Stimulated activated CD4-positive, alpha-beta T cell treated with anti-CD3 and anti-CD28 coated beads, Interleukin-2, amount 100 ng/mL, for 48 hours (primary cell): ENCODE results near the gene ADPGK.
A peak's percentile ranks its signal among the peaks of the same experiment; 100 is the strongest.

Experiments used
- DNase-seq, 2 donors: peaks; one replicate each; pipeline ENCODE4 v3.0.0-alpha.2; 2020

ADPGK gene

DNA sequence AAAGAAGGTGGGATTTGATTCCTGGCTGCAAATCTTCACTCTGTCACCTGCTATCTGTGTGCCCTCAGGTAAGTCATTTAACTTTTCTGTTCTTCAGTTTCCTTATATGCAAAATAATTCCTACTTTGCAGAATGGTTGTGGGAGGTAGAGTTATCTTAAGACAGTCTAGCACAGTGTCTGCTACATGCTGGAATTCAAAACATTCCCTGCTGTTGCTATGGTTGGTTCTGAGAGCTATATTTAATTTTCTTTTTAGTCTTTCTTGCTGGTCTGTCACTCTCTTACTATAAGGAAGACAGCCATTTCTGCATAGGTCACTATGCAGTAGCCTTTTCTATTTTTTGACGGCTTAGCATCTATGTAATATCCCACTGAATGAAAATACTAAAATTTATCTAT, 4.0 kb upstream of the ADPGK start:
- DNase-seq = no peak

DNA sequence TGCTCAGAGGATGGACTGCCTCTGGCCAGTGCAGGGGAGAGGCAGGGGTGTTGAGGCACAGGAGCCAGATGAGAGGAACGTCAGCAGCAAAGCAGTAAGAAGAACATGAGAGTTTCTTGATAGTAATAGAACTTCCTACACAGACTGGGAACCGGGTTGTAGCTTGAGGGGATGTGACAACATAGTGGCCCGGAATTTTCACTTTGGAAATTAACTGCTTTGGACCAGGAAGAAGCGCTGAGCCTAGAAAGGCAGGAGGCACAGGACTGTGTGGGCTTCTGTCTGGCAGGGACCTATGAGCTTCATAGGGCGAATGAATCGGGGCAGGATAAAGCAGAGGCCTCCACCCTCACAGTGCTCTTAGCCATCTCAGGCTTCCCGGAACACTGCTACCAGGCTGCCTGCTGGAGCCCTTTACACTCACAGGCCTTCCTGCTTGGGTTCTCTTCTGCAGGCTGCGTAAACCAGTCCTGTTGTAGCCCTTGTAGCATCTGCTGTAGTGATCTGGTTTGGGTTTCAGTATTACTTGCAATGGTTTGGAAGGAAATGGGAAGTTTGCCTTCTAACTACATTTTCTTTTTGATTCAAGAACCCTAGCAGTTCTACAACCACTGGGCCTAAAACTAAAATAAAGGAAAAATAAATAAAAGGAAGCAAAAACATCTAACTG, 3.3 kb upstream of the ADPGK start:
- no peak for DNase-seq

DNA sequence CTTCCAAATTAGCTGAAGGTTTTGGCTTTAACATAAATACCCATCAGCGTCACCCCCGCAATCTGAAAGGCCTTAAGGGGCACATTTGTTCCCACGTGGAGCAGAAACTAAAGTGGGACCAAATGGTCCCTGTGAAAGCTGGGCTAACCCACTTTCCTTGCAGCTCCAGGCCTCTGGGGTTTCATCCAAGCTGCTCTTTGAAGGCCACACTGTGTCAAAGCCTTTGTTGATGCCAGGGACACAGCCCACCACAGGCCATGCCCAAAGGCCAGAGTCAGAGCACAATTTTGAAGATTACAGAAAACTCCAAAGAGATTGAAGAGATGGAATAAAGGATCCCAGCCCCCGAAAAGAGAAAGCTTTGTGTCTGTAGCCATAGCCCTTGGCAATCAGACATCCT, 2.7 kb upstream of the ADPGK start:
- no peak for DNase-seq

DNA sequence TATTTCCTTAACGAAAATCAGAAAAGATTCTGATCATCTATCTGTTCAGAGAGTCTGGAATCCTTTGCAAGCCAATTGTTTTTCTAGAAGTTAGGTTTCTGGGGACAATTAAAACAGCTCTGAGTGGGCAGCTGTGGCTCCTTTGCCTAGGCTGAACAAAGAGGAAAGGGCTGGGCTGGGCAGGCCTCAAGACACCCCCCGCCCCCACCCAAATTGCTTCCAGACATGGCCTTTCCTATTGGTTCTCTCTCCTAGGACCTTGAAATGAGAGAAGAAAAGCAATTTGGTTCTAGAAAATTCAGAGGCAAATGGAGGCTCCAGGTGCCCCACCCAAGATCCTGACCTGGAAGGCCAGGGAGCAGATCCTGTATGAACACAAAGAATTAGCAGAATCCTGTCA, 2.3 kb upstream of the ADPGK start:
- no peak for DNase-seq

DNA sequence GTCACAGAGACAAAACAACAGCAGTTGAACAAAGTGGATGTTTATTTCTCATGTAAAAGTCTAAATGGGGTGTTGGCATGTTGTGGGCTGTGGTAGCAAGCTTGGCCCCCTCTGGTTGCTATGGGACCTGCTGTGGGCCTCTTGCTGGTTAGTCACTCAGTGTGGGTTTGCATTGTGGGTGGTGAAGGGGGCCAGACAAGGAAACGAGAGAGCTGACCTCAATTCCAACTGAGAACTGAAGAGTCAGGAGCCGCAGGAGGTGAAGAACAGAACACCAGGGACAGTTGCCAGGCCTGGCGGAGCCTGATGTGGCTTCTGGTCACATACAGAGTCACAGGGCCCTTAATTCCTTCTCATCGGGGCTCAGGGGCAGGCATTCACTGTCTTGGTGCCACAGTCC, 1.9 kb upstream of the ADPGK start:
- DNase-seq = peak; percentile 38 to 45

DNA sequence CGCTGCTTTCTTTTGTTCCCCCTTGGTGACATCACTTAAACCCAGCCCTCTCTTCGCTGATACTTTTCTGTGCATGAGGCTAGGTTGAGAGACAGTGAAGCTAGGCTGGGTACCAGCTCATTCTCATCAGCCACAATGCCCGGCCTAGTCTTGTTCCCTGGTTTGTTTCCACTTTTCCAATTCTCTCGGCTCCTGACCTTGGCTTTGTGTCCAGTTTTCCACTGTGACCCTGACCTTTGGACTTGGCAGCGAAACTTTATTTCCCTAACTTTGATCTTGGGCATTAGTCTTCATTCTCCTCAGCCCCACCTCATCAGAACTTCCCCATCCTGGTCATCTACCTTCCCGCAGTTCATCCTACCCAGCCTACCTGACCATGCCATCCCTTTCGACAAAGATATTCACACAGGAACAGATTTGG, 908 bp upstream of the ADPGK start:
- no peak for DNase-seq

DNA sequence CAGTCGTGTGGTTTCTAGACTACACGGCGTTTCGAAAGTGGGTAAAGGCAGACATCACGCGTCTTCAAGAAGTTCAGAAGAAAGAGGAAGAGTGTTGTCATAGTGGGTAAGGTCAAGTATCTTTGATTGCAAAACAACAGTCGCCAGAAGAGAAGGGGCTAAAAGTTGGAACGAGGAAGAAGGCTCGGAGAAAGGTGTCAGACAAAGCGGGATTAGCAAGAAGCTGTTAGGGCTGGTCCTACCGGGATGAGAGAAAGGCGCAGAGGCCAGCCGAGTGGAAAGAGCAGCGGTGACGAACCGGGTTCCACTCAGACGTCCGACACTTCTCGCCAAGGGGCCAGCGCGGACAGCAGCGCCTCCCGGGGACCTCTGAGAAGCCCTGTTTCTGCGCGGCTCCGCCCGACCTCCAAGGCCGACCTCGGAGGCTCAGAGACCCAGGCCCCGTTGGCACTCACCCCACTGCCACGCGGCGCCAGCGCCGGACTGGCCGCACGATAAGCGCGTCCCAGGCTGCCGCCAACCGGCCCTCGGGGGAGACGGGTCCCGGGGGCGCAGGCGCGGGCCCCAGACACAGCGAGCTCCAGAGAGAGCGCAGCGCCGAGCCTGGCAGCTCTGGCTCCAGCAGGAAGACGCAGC, 436 bp downstream of the ADPGK start:
- DNase-seq = peak in 1 of 2 donors; percentile 33

DNA sequence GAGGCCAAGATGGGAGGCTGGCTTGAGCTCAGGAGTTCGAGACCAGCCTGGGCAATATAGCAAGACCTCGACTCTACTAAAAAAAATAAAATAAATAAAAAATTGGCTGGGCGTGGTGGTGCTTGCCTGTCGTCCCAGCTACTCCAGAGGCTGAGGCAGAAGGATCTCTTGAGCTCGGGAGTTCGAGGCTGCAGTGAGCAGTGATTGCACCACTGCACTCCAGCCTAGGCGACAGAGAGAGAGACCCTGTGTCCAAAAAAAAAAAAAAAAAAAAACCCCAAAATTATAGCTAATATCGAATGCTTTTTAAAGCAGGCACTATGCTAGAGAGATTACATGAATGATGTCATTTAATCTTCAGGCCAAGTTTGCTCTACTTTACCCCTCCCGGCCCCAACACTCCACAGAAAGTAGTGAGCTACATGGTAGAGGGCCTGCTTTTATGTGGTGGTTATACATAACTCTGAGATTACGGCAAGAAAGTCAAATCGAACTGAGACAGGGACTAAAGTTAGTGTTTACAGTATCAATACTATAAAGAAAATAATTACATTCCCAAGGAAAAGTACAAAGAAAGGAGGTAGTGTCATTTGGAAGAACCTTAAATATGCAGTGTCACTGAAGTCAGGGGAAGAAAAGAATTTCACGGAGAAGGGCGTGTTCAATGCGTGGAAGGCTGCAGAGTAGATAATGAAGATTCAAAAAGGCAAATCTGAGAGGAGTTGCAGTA, 1.1 kb downstream of the ADPGK start:
- no peak for DNase-seq

DNA sequence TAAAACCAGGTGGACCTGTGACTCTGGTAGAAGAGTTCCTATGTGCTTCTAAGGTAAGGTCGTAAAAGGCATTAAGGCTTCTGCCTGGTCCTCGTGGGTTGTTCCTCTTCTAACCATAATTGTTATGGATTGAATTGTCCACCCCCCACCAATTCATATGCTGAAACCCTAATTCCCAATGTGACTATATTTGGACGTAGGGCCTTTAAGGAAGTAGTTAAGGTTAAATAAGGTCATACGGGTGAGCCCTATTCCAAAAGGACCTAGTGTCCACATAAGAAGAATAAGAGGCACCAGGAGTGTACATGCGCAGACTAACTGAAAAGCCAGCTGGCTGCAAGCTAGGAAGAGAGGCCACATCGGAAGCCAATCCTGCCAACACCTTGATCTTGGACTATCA, 1.9 kb downstream of the ADPGK start:
- DNase-seq = no peak

DNA sequence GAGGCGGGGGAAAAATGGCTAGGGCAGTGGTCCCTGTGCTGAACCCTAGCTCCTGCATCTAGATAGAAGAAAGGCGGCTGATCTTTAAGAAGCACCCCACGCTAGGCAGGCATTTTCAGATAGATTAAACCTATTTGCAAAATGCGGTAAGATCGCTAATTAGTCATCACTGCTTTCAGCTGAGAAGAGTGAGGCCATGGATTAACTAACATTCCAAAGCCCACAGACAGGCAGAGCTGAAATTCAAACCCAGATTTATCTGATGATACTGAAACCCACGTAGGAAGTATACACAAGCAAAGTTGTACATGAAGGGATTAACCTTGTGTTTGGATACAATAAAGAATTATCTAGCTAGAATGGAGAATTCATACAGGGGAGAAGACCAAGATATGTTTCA, 4.8 kb downstream of the ADPGK start:
- no peak for DNase-seq

DNA sequence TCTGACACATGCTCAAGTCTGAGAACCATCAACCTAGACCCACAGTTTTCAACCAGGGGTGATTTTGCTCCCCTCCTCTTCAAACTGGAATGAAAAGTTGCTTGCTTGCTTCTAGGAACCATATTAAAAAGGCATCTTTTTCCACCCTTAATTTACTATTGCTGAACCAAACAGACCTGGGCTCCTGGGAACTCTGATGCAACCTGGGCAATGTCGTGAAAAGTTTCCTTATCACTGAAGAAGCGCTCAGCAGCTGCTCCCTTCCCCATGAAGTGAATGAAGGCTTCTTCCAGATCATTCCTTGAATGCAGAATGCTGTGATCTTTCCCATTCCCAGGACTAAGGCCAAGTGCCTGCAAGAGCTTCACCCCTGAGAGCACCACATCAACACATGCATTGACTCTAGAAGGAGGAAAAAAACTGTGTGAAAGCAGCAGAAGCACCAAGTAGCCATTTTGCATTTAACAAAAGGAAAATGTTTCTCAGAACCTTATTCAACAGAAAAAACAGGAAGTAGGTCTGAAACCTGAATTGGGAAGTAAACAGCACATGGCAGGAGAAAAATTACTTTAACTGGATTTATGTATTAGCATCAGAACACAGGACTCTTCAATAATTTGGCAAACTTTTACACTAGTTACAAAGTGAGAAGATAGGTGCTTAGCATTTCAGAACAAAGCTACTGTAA, 8.7 kb downstream of the ADPGK start:
- no peak for DNase-seq

DNA sequence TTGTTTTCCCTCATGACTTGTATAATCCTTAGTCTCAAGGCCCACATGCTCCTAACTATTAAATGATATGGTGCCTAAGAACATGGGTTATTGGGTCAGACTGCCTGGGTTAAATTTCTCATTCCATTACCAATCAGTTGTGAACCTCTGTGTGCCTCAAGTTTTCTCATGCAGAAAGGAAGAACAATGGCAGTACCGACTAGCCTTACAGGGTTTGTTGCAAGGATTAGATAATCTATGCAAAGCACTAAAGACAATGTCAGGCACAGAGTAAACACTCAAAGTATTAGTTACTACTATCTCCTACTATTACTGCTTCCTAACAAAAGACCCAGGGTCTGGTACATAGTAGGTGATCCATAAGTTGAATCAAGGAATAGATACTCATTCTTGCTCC, 12.2 kb downstream of the ADPGK start:
- no peak for DNase-seq

DNA sequence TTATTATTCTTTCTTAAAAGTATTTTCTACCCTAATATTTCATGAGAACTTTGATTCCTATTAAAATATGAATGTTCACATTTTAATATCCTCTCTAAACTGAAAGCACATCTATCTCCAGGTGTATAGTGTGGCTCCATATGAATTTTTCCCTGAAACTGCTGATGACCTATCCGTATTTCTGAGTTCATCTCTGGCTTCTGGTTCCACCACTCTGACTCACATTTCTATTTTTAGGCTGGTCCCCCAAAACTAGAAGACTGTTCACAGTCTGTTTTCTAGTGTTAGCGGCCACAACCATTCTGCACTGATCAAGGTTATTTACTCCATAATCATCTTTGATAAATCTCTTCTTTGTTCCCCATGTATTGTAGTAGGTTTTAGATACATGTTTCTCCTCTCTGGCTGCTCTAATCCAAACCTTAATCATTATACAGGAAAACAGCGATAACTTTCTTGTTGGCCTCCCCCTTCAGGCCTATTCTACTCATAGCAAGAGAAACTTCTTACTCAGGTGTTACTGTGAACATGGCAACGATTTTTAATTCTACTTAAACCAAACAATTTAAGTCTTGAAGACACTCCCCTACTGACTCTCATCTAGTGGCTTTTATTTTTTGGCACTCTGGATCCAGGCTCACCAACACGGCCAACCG, 12.8 kb downstream of the ADPGK start:
- DNase-seq = no peak

DNA sequence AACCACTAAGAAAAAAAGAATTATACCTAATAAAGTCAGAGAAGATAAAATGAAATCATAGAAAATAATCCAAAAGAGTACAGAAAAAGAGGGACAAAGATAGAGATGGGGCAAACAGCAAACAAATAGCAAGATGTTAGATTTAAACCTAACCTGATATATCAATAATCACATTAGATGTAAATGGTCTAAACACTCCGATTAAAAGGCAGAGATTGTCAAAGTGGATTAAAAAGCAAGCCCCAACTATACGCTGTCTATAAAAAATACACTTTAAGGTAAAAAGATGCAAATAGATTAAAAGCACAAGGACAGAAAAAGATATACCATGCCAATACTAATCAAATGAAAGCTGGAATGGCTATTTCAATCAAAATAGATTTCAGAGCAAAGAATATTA, 16.8 kb downstream of the ADPGK start:
- DNase-seq = no peak

DNA sequence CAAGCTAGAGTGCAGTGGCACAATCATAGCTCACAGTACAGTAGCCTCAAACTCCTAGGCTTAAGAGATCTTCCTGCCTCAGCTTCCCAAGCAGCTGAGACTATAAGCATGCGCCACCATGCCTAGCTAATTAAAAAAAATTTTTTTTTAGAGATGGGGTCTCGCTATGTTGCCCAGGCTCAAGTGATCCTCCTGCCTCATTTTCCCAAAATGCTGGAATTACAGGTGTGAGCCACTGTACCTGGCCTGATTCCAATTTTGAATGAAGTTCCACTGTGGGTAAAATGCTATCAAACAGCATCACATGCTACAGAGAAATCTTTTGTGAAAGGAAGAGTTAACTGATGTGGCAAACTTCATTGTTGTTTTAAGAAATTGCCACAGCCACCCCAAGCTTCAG, 17.5 kb downstream of the ADPGK start:
- DNase-seq = no peak

DNA sequence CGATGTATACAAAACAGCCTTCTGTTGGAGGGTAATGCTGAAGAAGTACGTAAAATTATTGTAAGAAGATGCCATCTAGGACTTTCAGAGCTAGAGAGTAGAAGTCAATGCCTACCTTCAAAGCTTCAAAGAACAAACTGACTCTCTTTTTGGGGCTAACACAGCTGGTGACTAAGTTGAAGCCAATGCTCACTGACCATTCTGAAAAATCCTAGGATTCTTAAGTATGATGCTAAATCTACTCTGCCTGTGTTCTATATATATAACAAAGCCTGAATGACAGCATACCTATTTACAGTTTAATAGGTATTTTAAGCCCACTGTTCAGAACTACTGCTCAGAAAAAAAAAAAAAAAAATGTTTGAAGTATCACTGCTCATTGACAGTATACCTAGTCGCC, 18.9 kb downstream of the ADPGK start:
- no peak for DNase-seq

DNA sequence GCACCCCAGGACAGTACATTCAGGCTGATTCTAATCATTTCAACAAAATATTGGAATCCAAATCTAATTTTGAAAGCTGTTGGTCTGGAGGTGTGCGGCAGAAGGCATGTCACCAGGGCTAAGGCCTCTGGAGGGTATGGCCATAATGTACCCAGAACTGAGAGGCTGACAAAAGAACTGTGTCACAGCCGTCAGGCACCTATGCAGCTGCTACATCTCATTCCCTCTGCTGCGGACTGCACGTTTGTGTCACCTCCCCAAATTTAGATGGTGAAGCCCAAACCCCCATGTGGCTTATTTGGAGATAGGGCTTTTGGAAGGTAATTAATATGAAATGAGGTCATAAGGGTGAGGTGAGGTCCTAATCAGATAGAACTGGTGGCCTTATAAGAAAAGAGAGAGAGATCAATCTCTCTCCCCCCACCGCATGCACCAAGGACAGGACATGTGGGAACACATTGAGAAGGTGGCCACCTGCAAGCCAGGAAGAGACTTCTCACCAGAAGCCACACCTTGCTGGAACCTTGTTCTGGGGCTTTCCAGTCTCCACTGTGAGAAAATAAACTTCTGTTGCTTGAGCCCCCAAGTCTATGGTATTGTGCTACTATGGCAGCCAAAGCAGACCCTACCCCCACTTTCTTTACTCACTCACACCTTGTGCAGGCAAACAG, 22.8 kb downstream of the ADPGK start:
- DNase-seq = no peak

DNA sequence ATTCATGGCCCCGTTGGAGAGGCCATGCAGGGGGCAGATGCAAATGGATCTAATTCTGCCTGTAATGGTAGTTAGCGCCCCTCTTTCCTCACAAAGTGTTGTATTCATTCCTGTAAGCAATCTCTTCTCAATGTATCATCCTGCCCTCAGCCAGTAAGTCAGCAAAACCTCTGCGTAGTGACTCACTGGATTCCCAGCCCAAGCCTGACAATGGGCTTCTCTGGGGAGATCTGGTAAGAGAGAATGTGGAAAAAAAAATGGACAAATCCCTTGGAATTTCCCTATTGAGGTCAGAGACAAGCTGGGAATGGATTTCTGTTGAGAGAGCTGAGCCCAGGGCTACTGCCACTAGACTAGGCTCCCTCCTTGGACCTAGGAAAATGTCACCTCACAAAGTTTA, 25.4 kb downstream of the ADPGK start:
- no peak for DNase-seq

DNA sequence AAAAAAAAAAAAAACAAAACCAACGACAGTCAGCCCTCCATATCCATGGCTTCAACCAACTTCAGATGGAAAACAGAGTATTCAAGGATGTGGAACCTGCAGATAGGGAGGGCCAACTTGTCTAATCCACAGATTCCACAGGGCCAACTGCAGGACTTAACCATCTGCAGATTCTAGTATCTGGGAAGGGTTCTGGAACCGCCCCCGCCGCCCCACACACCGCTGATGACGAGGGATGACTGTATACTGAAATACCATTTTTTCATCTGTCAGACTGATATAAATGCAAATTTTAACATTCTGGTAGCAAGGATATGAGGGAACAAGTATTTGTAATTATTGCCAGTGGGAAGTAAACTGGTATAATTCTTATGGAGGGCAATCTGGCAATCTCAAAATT, 29.5 kb downstream of the ADPGK start:
- no peak for DNase-seq

DNA sequence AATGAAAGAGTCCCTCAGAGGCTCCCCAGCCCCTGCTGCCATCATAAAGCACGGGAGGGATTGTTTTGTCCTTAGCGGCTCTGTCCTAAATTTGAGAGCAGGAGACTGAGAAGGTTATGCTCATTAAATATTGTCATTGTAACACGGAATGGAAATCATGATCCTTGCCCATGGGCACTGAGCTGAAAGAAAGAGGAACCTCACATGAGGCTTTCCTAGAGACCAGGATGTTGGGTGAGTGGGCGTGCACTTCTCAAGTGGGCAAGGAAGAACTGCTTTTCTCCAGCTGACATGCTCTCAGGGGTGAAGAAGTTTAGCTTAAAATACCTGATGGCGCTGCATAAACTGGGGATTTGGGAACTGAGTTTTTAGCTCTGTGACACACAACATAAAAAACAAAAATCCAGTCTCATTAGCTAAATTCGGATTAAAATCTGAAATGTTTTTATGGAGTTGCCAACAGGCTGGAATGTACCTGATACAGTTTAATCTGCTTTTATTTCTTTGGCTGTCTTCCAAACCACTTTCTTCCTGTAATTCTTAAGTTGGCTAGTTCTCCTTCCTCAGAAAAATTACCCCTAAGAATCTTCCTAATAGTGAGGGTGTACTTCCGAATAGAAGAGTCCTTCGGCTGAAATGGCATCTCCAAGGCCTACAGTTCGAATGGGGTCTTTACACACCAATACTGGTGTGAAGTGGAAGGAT, 31.7 kb downstream of the ADPGK start:
- no peak for DNase-seq

DNA sequence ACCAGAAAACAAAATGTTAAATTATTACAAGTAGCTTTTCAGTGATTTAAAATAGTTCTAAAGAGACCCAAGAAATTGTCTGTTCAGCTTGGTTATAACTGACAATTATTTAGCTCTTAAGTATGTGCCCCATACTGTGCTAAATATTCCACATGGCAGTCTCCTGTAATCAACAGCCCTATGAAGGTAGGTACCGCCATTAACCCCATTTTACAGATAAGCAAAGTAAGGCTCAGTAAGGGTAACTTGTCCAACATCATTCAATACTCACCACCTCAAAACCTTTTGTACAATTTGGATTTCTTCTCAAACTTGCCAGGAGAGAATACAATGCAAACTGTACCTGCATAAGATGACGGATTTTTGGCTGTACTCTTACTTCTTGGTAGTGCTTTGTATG, 33.9 kb downstream of the ADPGK start:
- DNase-seq = no peak

DNA sequence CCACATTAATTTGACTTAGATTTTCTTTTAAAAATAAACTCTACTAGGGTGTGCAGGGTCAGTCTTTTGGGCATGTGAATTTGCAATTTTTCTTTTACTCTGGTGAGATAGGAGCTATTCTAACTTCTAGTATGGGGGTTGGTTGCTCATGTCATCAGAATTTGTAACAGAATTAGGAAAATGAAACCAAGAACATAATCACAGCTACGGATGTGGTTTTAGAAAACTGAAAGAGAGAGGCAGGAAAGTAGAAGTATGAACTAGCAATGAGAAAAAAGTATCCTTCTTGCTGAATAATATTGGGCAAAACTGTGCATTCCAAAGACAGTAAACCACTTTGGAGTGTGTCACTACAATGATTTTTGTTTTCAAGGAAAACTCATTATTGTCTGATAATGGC, 43.3 kb downstream of the ADPGK start:
- no peak for DNase-seq
